ENCODE results near the gene PRMT7. TPM values are rescaled to one million over a fixed set of nuclear protein-coding genes. Genes with fewer than 3 reads are reported as not detected.

The PRMT7 gene
- total and polyA plus RNA-seq, 2 of the 8 experiments (the other 6 are each of a cell fraction or from before 2014, with no cell fraction given) = 48.2 to 49.3 TPM

- Histone ChIP-seq H3K56ac (replicated peaks; ENCODE audit: insufficient read length, low read depth, low read length) (no peak overlapping the region), H4K20me1 (replicated peaks in 1 of 2; ENCODE audit: control insufficient read depth in 1 of 2, insufficient read depth in 2 of 2, low read length in 2 of 2) (no peaks in the 10 kb centered on the region), H4K8ac (ENCODE audit: extremely low read depth, insufficient read depth, low read length) (peak overlapping the region; percentile 53), H3K27ac (ENCODE audit: low read depth, low read length) (no peak overlapping the region), H3K4me2 (ENCODE audit: insufficient read depth in 1 of 2, low read depth in 2 of 2, low read length in 2 of 2) (no peak overlapping the region), H3K27me3 (replicated peaks in 1 of 4; ENCODE audit: control insufficient read depth in 3 of 4, extremely low read depth in 1 of 4, insufficient read depth in 3 of 4, low read length in 3 of 4) (peaks cover 0 to 2% (median 0%) of the 10 kb centered on the region in 4 experiments; a peak in 2 of 7 replicates), H3K23ac (ENCODE audit: insufficient read length) (no peak overlapping the region), H4K91ac (replicated peaks; ENCODE audit: insufficient read length, low read length) (no peak overlapping the region), H3K23me2 (ENCODE audit: low read depth, low read length) (no peaks in the 10 kb centered on the region), H2BK12ac (ENCODE audit: low read depth, low read length) (no peak overlapping the region), H3K4me3 (ENCODE audit: extremely low read depth in 1 of 4, insufficient read depth in 2 of 4, low read depth in 3 of 4, low read length in 4 of 4) (no peak overlapping the region), H3K79me2 (ENCODE audit: control insufficient read depth in 1 of 2, insufficient read depth in 2 of 2, low read length in 2 of 2) (no peaks in the 10 kb centered on the region), H2BK20ac (ENCODE audit: low read length) (no peak overlapping the region), H4K5ac (ENCODE audit: insufficient read length, low read depth, low read length) (no peak overlapping the region), H3K36me3 (ENCODE audit: control insufficient read depth in 2 of 4, insufficient read depth in 4 of 4, low read length in 3 of 4) (no peaks in the 10 kb centered on the region), H3K79me1 (ENCODE audit: low read depth, low read length) (no peaks in the 10 kb centered on the region), H2BK120ac (replicated peaks; ENCODE audit: low read depth, low read length) (no peak overlapping the region), H2AFZ (ENCODE audit: low read length) (no peak overlapping the region), H3K9me3 (ENCODE audit: insufficient read depth in 2 of 2, low read depth in 1 of 2, low read length in 1 of 2) (no peaks in the 10 kb centered on the region), H2AK5ac (ENCODE audit: low read depth, low read length) (no peak overlapping the region), H2BK15ac (ENCODE audit: low read length) (no peak overlapping the region), H3K4ac (replicated peaks; ENCODE audit: insufficient read length, low read depth, low read length) (no peak overlapping the region), H3K18ac (ENCODE audit: extremely low read depth, low read length) (no peak overlapping the region), H3K9ac (replicated peaks in 1 of 4; ENCODE audit: extremely low read depth in 1 of 4, low read depth in 3 of 4, low read length in 3 of 4) (no peak overlapping the region), H2BK5ac (ENCODE audit: low read depth, low read length) (no peak overlapping the region), H3K14ac (ENCODE audit: insufficient read length) (no peak overlapping the region), H3K4me1 (replicated peaks in 1 of 4; ENCODE audit: control insufficient read depth in 3 of 4, insufficient read depth in 4 of 4, low read length in 3 of 4) (peaks cover 0 to 2% (median 0%) of the 10 kb centered on the region in 4 experiments; a peak in 3 of 7 replicates)
- ChIA-PET CTCF (ENCODE audit: partially characterized antibody) (interaction anchor here (0.6 to 14.3 kb wide), 10 partner anchors 7 to 32 kb away, joined by 3 to 221 read pairs (median 4); no protein-coding TSS in a partner anchor), POLR2A (ENCODE audit: partially characterized antibody) (interaction anchor here (1.3 kb wide), 2 partner anchors 10 to 20 kb away, joined by 4 read pairs; no protein-coding TSS in a partner anchor)
- FAIRE-seq (no peak), DNase-seq (ENCODE audit: low read depth in 1 of 2, low spot score in 2 of 2) (no peak)
- no peak for TF ChIP-seq TEAD4 (IDR thresholded peaks at IDR 0.05; ENCODE audit: low read depth, low read length)
- TF ChIP-seq SAP30 (IDR thresholded peaks at IDR 0.05; ENCODE audit: insufficient read depth, insufficient replicate concordance, low read length) = no peak
- no peak for TF ChIP-seq TAF7 (optimal IDR thresholded peaks at IDR 0.05; ENCODE audit: borderline replicate concordance, low read depth, low read length)
- TF ChIP-seq ASH2L (IDR thresholded peaks at IDR 0.05; ENCODE audit: low read length) = no peak
- no peak for TF ChIP-seq RFX5 (IDR thresholded peaks at IDR 0.05; ENCODE audit: borderline replicate concordance, low read depth, low read length)
- TF ChIP-seq POLR2A (IDR thresholded peaks at IDR 0.05; ENCODE audit: control extremely low read depth in 1 of 2, low read depth in 2 of 2, low read length in 2 of 2) = no peak
- TF ChIP-seq ATF2 (IDR thresholded peaks at IDR 0.05; ENCODE audit: low read length) = no peak
- TF ChIP-seq CREB1 (IDR thresholded peaks at IDR 0.05) = no peak
- WGBS, 2 experiments (ENCODE audit: extremely low coverage in 1 of 2, insufficient coverage in 1 of 2, insufficient read length in 1 of 2, insufficient replicate concordance in 2 of 2, low coverage in 1 of 2, low lambda C conversion rate in 2 of 2, missing lambda C conversion rate in 1 of 2) = 90% methylated on average over 7 of the region's 7 CpGs; no CpG with 5 or more reads in 1 of the 2 experiments
These were observed 66.4 kb downstream of the PRMT7 start for GRCh38 chr16:68377221-68377620.
